Panc1 (cell line): ENCODE measurements around the gene SGPL1. TPM values are rescaled to one million over a fixed set of nuclear protein-coding genes. Genes with fewer than 3 reads are reported as not detected.

Source experiments
- ATAC-seq: fragments of 200-7000 bp; cut with Tn5 transposase; 2 replicates; pipeline ENCODE4 v1.9.1; 2020; ENCODE audit warnings: mild to moderate bottlenecking, moderate library complexity
- BruUV-seq: library from RNA; stranded (reverse); fragments of 400-500 nt; replicated peaks from 2 replicates; lab custom pipeline; 2021; lab: Mats Ljungman, UMichigan
- CTCF ChIA-PET: fragments of 300-600 bp; sonication (Branson Sonifier 250); formaldehyde crosslinking; loops from one replicate; lab custom pipeline; 2022; ENCODE audit warnings: antibody characterized with exemption; lab: Charles Lee
- POLR2A ChIA-PET: fragments of 300-600 bp; sonication (Branson Sonifier 250); formaldehyde crosslinking; loops from one replicate; lab custom pipeline; 2022; ENCODE audit warnings: antibody characterized with exemption; lab: Charles Lee
- DNase-seq: peaks from one replicate; pipeline ENCODE4 v3.0.0-alpha.2; 2010; ENCODE audit warnings: low read depth, low spot score
- H3K27ac ChIP-seq: 2 replicates; pipeline ENCODE4 v1.5.1; 2011; ENCODE audit warnings: mild to moderate bottlenecking, low read length, inconsistent platforms
- H3K27me3 ChIP-seq: fragments of 200-500 bp; sonication (Bioruptor generic); 2 replicates; pipeline ENCODE4 v1.6.0; 2014; ENCODE audit warnings: low read length, inconsistent platforms; ENCODE audit not compliant: control insufficient read depth, insufficient read depth
- H3K36me3 ChIP-seq: fragments of 200-500 bp; sonication (Bioruptor generic); 2 replicates; pipeline ENCODE4 v1.5.1; 2014; ENCODE audit warnings: inconsistent platforms, mild to moderate bottlenecking, low read length, moderate library complexity; ENCODE audit not compliant: control insufficient read depth, insufficient read depth
- H3K4me1 ChIP-seq: 2 replicates; pipeline ENCODE4 v1.5.1; 2011; ENCODE audit warnings: inconsistent platforms, mild to moderate bottlenecking, low read length, moderate library complexity; ENCODE audit not compliant: control insufficient read depth, insufficient read depth
- H3K4me3 ChIP-seq, 2 experiments: 2 replicates each; pipeline ENCODE4 v1.5.1; 2011 to 2012; ENCODE audit warnings: low read depth in 2 of 2, low read length in 2 of 2, mild to moderate bottlenecking in 2 of 2, inconsistent platforms in 1 of 2, moderate library complexity in 1 of 2
- H3K9me3 ChIP-seq: fragments of 200-500 bp; sonication (Bioruptor generic); 2 replicates; pipeline ENCODE4 v1.5.1; 2014; ENCODE audit warnings: low read depth, mild to moderate bottlenecking, inconsistent platforms, low read length, moderate library complexity; ENCODE audit not compliant: control insufficient read depth, insufficient read depth
- POLR2AphosphoS5 ChIP-seq: IDR thresholded peaks from 2 replicates; pipeline ENCODE4 v1.6.1; 2012; ENCODE audit warnings: mild to moderate bottlenecking, low read depth, low read length, moderate library complexity
- SIN3A ChIP-seq: IDR thresholded peaks from 2 replicates; pipeline ENCODE4 v1.6.1; 2012; ENCODE audit warnings: low read depth, mild to moderate bottlenecking, low read length, moderate library complexity, borderline replicate concordance; ENCODE audit not compliant: insufficient read depth
- TCF7L2 ChIP-seq: IDR thresholded peaks from 2 replicates; pipeline ENCODE4 v1.6.1; 2011; ENCODE audit warnings: mild to moderate bottlenecking, low read depth, low read length, inconsistent platforms
- in situ Hi-C: cut with HindIII; loops from 2 replicates; pipeline ENCODE4 v1.10.0; 2016; ENCODE audit warnings: low sequenced_read_pairs, low pct_unique_long_range_greater_than_20kb
- intact Hi-C: fragments of 100-400 bp; cut with micrococcal nuclease; formaldehyde crosslinking; loops from one replicate; pipeline ENCODE4 v1.10.0; 2022; ENCODE audit not compliant: unreplicated experiment
- total RNA-seq: library from RNA; stranded (reverse); gene quantifications from one replicate; pipeline ENCODE4 v1.2.1, GENCODE V29; 2021; ENCODE audit not compliant: unreplicated experiment
- TF ChIP-seq, protein P1 (sequence below), 2 experiments: IDR thresholded peaks; 2 replicates each; pipeline ENCODE4 v1.6.1; 2011 to 2012; ENCODE audit warnings: low read depth in 2 of 2, control low read depth in 1 of 2, low read length in 1 of 2, mild to moderate bottlenecking in 1 of 2, moderate library complexity in 1 of 2; ENCODE audit not compliant: insufficient read depth in 1 of 2
- TF ChIP-seq, protein P2 (sequence below): fragments of 450-650 bp; IDR thresholded peaks from 2 replicates; pipeline ENCODE4 v1.5.1; 2017; ENCODE audit warnings: mild to moderate bottlenecking

The SGPL1 gene
- total RNA-seq, 1 experiment from 2014 or later: 103 TPM

DNA sequence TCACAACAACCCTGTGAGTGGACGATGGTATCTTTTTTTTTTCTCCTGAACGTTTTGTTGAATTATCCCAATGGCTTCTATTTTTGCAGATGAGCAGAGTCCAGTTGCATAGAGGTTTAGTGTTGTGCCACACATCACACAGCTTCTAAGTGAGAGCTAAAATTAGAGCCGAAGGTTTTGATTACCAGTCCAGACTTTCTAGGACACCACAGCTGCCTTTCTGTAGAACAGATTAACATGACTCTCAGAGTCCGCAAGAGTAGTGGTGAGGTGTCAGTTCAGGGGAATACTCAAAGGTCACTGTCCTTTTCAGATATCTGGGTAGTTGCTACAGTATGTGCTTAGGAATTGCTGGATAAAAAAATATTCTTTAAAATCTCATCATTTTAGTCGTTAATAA, 13.8 kb downstream of the SGPL1 start:
- H3K9me3 ChIP-seq: no peaks in the 10 kb centered on the region
- no peaks in the 10 kb centered on the region for H3K4me1 ChIP-seq
- no peaks in the 10 kb centered on the region for H3K27me3 ChIP-seq
- ATAC-seq: no peak
- in situ Hi-C loops (no loop called here), intact Hi-C loops (no loop called here)
- CTCF ChIA-PET: interaction anchor here (0.5 kb wide), 1 partner anchor 245 kb away, joined by 3 read pairs; no protein-coding TSS in a partner anchor
- no peak overlapping the region for H3K4me3 ChIP-seq
- POLR2A ChIA-PET: no interaction called here
- DNase-seq: no peak
- H3K27ac ChIP-seq: no peak overlapping the region; the same call in 1 of the 2 replicates
- BruUV-seq: no TSS peak
- H3K36me3 ChIP-seq: 0 out of 2 replicates have a peak, but pooled peaks cover 2% of the 10 kb centered on the region
- TF ChIP-seq SIN3A: no peak
- TF ChIP-seq TCF7L2: no peak
- no peak for TF ChIP-seq POLR2AphosphoS5
- TF ChIP-seq, protein P1, sequence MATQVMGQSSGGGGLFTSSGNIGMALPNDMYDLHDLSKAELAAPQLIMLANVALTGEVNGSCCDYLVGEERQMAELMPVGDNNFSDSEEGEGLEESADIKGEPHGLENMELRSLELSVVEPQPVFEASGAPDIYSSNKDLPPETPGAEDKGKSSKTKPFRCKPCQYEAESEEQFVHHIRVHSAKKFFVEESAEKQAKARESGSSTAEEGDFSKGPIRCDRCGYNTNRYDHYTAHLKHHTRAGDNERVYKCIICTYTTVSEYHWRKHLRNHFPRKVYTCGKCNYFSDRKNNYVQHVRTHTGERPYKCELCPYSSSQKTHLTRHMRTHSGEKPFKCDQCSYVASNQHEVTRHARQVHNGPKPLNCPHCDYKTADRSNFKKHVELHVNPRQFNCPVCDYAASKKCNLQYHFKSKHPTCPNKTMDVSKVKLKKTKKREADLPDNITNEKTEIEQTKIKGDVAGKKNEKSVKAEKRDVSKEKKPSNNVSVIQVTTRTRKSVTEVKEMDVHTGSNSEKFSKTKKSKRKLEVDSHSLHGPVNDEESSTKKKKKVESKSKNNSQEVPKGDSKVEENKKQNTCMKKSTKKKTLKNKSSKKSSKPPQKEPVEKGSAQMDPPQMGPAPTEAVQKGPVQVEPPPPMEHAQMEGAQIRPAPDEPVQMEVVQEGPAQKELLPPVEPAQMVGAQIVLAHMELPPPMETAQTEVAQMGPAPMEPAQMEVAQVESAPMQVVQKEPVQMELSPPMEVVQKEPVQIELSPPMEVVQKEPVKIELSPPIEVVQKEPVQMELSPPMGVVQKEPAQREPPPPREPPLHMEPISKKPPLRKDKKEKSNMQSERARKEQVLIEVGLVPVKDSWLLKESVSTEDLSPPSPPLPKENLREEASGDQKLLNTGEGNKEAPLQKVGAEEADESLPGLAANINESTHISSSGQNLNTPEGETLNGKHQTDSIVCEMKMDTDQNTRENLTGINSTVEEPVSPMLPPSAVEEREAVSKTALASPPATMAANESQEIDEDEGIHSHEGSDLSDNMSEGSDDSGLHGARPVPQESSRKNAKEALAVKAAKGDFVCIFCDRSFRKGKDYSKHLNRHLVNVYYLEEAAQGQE (IDR thresholded peaks at IDR 0.05; ENCODE audit: insufficient read depth in 1 of 2, low read depth in 2 of 2, low read length in 1 of 2): no peak
- TF ChIP-seq, protein P2, sequence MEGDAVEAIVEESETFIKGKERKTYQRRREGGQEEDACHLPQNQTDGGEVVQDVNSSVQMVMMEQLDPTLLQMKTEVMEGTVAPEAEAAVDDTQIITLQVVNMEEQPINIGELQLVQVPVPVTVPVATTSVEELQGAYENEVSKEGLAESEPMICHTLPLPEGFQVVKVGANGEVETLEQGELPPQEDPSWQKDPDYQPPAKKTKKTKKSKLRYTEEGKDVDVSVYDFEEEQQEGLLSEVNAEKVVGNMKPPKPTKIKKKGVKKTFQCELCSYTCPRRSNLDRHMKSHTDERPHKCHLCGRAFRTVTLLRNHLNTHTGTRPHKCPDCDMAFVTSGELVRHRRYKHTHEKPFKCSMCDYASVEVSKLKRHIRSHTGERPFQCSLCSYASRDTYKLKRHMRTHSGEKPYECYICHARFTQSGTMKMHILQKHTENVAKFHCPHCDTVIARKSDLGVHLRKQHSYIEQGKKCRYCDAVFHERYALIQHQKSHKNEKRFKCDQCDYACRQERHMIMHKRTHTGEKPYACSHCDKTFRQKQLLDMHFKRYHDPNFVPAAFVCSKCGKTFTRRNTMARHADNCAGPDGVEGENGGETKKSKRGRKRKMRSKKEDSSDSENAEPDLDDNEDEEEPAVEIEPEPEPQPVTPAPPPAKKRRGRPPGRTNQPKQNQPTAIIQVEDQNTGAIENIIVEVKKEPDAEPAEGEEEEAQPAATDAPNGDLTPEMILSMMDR: no peak

DNA sequence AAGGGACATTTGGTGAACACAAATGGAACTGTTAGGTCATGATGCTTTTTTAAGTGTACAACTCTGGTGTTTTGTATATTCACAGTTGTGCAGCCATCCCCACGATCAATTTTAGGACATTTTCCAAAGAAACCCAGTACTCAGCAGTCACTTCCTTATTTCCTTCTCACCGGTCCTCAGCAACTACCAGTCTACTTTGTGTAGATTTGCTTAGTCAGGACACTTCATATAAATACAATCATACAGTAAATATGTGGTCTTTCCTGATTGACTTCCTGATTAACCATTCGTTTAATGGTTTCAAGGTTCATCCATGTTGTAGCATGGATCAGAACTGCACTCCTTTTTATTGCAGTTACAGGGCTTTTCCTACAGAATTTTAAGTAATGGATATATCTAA, 14.4 kb downstream of the SGPL1 start:
- in situ Hi-C loops: no loop called here
- Histone ChIP-seq H3K36me3 (0 out of 2 replicates have a peak, but pooled peaks cover 2% of the 10 kb centered on the region), H3K9me3 (no peaks in the 10 kb centered on the region), H3K4me1 (no peaks in the 10 kb centered on the region), H3K27ac (no peak overlapping the region), H3K27me3 (no peaks in the 10 kb centered on the region), H3K4me3 (no peak overlapping the region)
- no peak for ATAC-seq
- intact Hi-C loops: no loop called here
- no peak for DNase-seq
- ChIA-PET CTCF (no interaction called here), POLR2A (no interaction called here)
- TF ChIP-seq, protein P2: no peak
- TF ChIP-seq TCF7L2 (no peak), POLR2AphosphoS5 (no peak), SIN3A (no peak)
- TF ChIP-seq, protein P1 (IDR thresholded peaks at IDR 0.05; ENCODE audit: insufficient read depth in 1 of 2, low read depth in 2 of 2, low read length in 1 of 2): no peak
- no TSS peak for BruUV-seq
